Tibial artery (tissue), 4 donors: ENCODE data around the gene PPP6R2.

Source experiments
- DNase-seq, 2 donors: peaks; one replicate each; pipeline ENCODE4 v3.0.0-alpha.2; 2019
- H3K27ac ChIP-seq, 2 donors: fragments of 200-600 bp; sonication (generic) in 1 of 2; 1 replicate in 1 of 2; 2 replicates in 1 of 2; pipeline ENCODE4 v1.5.1; 2018 to 2019; ENCODE audit warnings: mild to moderate bottlenecking in 1 of 2
- H3K27me3 ChIP-seq, 2 donors: fragments of 200-600 bp; sonication (generic) in 1 of 2; one replicate each; pipeline versions ENCODE4 v1.5.1 to v1.6.0; 2016 to 2019
- H3K36me3 ChIP-seq, 3 donors: fragments of 200-600 bp; sonication (generic) in 2 of 3; one replicate each; pipeline ENCODE4 v1.5.1; 2016 to 2019; ENCODE audit warnings: mild to moderate bottlenecking in 2 of 3
- H3K4me1 ChIP-seq, 4 donors: fragments of 200-600 bp; sonication (generic) in 2 of 4; 1 replicate in 3 of 4; 2 replicates in 1 of 4; pipeline ENCODE4 v1.5.1; 2016 to 2019
- H3K4me3 ChIP-seq, 2 donors: fragments of 200-600 bp; sonication (generic) in 1 of 2; 1 replicate in 1 of 2; 2 replicates in 1 of 2; pipeline ENCODE4 v1.5.1; 2018 to 2019; ENCODE audit warnings: mild to moderate bottlenecking in 2 of 2
- H3K9me3 ChIP-seq, 3 donors: fragments of 200-600 bp; sonication (generic) in 1 of 3; one replicate each; pipeline ENCODE4 v1.5.1; 2016 to 2019
- CTCF ChIP-seq, 2 experiments: fragments of 200-600 bp in 1 of 2; fragments of 450-650 bp in 1 of 2; IDR thresholded peaks; one replicate each; pipeline ENCODE4 v1.5.1; 2017 to 2019; ENCODE audit warnings: antibody characterized with exemption in 2 of 2, mild to moderate bottlenecking in 1 of 2, moderate library complexity in 1 of 2
- intact Hi-C: fragments of 100-400 bp; cut with DNase I; formaldehyde crosslinking; loops from one replicate; pipeline ENCODE4 v1.15.0; 2023; ENCODE audit warnings: low total_unique reads

The PPP6R2 gene

GRCh38 chr22:50490531-50491308, 147.6 kb downstream of the PPP6R2 start:
- DNase-seq, result no peak

More at GRCh38 chr22:50490531-50491308, 147.6 kb downstream of the PPP6R2 start:
- Histone ChIP-seq H3K4me3 (no peak overlapping the region), H3K9me3 (no peaks in the 10 kb centered on the region), H3K27ac (no peak overlapping the region), H3K36me3 (no peaks in the 10 kb centered on the region), H3K27me3 (peaks cover 0 to 40% of the 10 kb centered on the region in 2 donors), H3K4me1 (no peaks in the 10 kb centered on the region)
- intact Hi-C loops, result no loop called here
- no peak for TF ChIP-seq CTCF (IDR thresholded peaks at IDR 0.05)
